Endodermal cell (in vitro differentiated cells): ENCODE measurements around the gene BEST2. TPM values are rescaled to one million over a fixed set of nuclear protein-coding genes. Genes with fewer than 3 reads are reported as not detected.

ENCODE experiments used
- DNase-seq: peaks from one replicate; pipeline ENCODE4 v3.0.0-alpha.2; 2017
- H3K27ac ChIP-seq: 2 replicates; pipeline ENCODE4 v1.5.1; 2013; ENCODE audit warnings: mild to moderate bottlenecking, low read depth, low read length, moderate library complexity
- H3K27me3 ChIP-seq: 2 replicates; pipeline ENCODE4 v1.6.1; 2013; ENCODE audit warnings: mild to moderate bottlenecking, low read length, moderate library complexity; ENCODE audit not compliant: insufficient read depth, control insufficient read depth, poor library complexity, severe bottlenecking
- H3K36me3 ChIP-seq: 2 replicates; pipeline ENCODE4 v1.7.0; 2013; ENCODE audit warnings: mild to moderate bottlenecking, low read length, moderate library complexity; ENCODE audit not compliant: control insufficient read depth, insufficient read depth
- H3K4me1 ChIP-seq: one replicate; pipeline ENCODE4 v1.7.0; 2013; ENCODE audit warnings: low read length; ENCODE audit not compliant: control insufficient read depth, insufficient read depth
- H3K4me3 ChIP-seq: 2 replicates; pipeline ENCODE4 v1.5.1; 2013; ENCODE audit warnings: mild to moderate bottlenecking, low read length, moderate library complexity
- H3K9ac ChIP-seq: 2 replicates; pipeline ENCODE4 v1.6.1; 2013; ENCODE audit warnings: mild to moderate bottlenecking, low read length, moderate library complexity; ENCODE audit not compliant: poor library complexity, severe bottlenecking; ENCODE audit errors: extremely low read depth
- H3K9me3 ChIP-seq: 2 replicates; pipeline ENCODE4 v1.6.1; 2013; ENCODE audit warnings: mild to moderate bottlenecking, low read length, moderate library complexity; ENCODE audit not compliant: control insufficient read depth
- H3K27ac Mint-ChIP-seq: 2 replicates; pipeline ENCODE4 v1.8.0; 2020; ENCODE audit warnings: mixed read lengths
- H3K27me3 Mint-ChIP-seq: 2 replicates; pipeline ENCODE4 v1.8.0; 2021; ENCODE audit warnings: mild to moderate bottlenecking, mixed read lengths; ENCODE audit not compliant: insufficient read depth
- H3K36me3 Mint-ChIP-seq: 2 replicates; pipeline ENCODE4 v1.8.0; 2020; ENCODE audit warnings: low read depth, mixed read lengths
- H3K4me1 Mint-ChIP-seq: 2 replicates; pipeline ENCODE4 v1.8.0; 2020; ENCODE audit warnings: mixed read lengths
- H3K4me3 Mint-ChIP-seq: 2 replicates; pipeline ENCODE4 v1.8.0; 2020; ENCODE audit warnings: mild to moderate bottlenecking, moderate library complexity, mixed read lengths
- H3K9me3 Mint-ChIP-seq: 2 replicates; pipeline ENCODE4 v1.8.0; 2020; ENCODE audit warnings: mild to moderate bottlenecking, mixed read lengths
- CTCF ChIP-seq: fragments of 200-600 bp; sonication (generic); conservative IDR thresholded peaks from 2 replicates; pipeline ENCODE4 v1.5.0; 2021; ENCODE audit warnings: antibody characterized with exemption, mild to moderate bottlenecking
- WGBS, 2 experiments: methylation state at CpG; one replicate each; pipeline versions ENCODE4 v1.1.5 to v1.1.7; 2013; ENCODE audit warnings: missing lambda C conversion rate in 2 of 2, mixed read lengths in 1 of 2; ENCODE audit not compliant: insufficient coverage in 1 of 2, insufficient read length in 1 of 2; 5-methylcytosine and 5-hydroxymethylcytosine counted together
- total RNA-seq, 2 donors: library from RNA; stranded (reverse); fragmentation: NEBNext Ultra II Directional in 1 of 2; extraction: Animal tissue kit (Norgen Biotek cat#: 25700) in 1 of 2; gene quantifications; 2 replicates in 1 of 2; 3 replicates in 1 of 2; pipeline ENCODE4 v1.2.1, GENCODE V29; 2021

BEST2 gene
- total RNA-seq, 2 donors from 2014 or later, result 0.95 to 1.2 TPM

GRCh38 chr19:12790628-12791344, 39.2 kb downstream of the BEST2 start:
- Mint-ChIP-seq H3K9me3 (no peaks in the 10 kb centered on the region), H3K27ac (peak overlapping the region; percentile 30), H3K4me3 (peak overlapping the region; percentile 74), H3K27me3 (peaks cover 9% of the 10 kb centered on the region), H3K36me3 (no peaks in the 10 kb centered on the region), H3K4me1 (peaks cover 26% of the 10 kb centered on the region)
- H3K27ac ChIP-seq, result peak overlapping the region; percentile 66
- peak overlapping the region; percentile 86 for H3K4me3 ChIP-seq
- H3K27me3 ChIP-seq, result peaks cover 9% of the 10 kb centered on the region
- no peaks in the 10 kb centered on the region for H3K36me3 ChIP-seq
- H3K9me3 ChIP-seq, result no peaks in the 10 kb centered on the region
- peaks cover 6% of the 10 kb centered on the region for H3K4me1 ChIP-seq
- no peak for TF ChIP-seq CTCF
- WGBS, 2 experiments, result 7 to 9% methylated on average over 15 to 22 of the region's 22 CpGs
- no peak overlapping the region for H3K9ac ChIP-seq
- DNase-seq, result no peak

- 0 to 1% methylated on average over 18 to 73 of the region's 73 CpGs for WGBS, 2 experiments
- peak; percentile 52 for TF ChIP-seq CTCF
- peaks cover 11% of the 10 kb centered on the region for H3K4me1 ChIP-seq
- Mint-ChIP-seq H3K4me3 (peak within 1 kb of the TSS; percentile 74), H3K36me3 (no peaks in the 10 kb centered on the region), H3K4me1 (peaks cover 33% of the 10 kb centered on the region), H3K27me3 (peaks cover 9% of the 10 kb centered on the region), H3K9me3 (no peaks in the 10 kb centered on the region), H3K27ac (peak within 1 kb of the TSS; percentile 89)
- peaks cover 9% of the 10 kb centered on the region for H3K27me3 ChIP-seq
- peak; percentile 94 for DNase-seq
- peak within 1 kb of the TSS; percentile 70 for H3K27ac ChIP-seq
- H3K4me3 ChIP-seq, result peak within 1 kb of the TSS; percentile 86
- H3K9ac ChIP-seq, result peak within 1 kb of the TSS; percentile 89
- H3K36me3 ChIP-seq, result no peaks in the 10 kb centered on the region
- H3K9me3 ChIP-seq, result no peaks in the 10 kb centered on the region
Observed at GRCh38 chr19:12791345-12792050, 39.9 kb downstream of the BEST2 start, which contains the start of gene JUNB. Gene JUNB, plus strand, starts transcription at chr19:12791486. Its CDS starts 286 bp downstream, at chr19:12791772.

GRCh38 chr19:12792051-12792852, 40.7 kb downstream of the BEST2 start:
- Mint-ChIP-seq H3K4me1 (peaks cover 33% of the 10 kb centered on the region), H3K9me3 (no peaks in the 10 kb centered on the region), H3K27ac (peak overlapping the region; percentile 89), H3K4me3 (peak overlapping the region; percentile 74), H3K36me3 (peaks cover 2% of the 10 kb centered on the region), H3K27me3 (peaks cover 9% of the 10 kb centered on the region)
- Histone ChIP-seq H3K4me1 (peaks cover 11% of the 10 kb centered on the region), H3K9ac (peak overlapping the region; percentile 89), H3K36me3 (no peaks in the 10 kb centered on the region), H3K9me3 (no peaks in the 10 kb centered on the region), H3K27me3 (peaks cover 9% of the 10 kb centered on the region), H3K4me3 (peak overlapping the region; percentile 86), H3K27ac (peak overlapping the region; percentile 70)
- WGBS, 2 experiments, result 0 to 1% methylated on average over 45 to 84 of the region's 84 CpGs
- TF ChIP-seq CTCF, result no peak
- DNase-seq, result peak; percentile 91
